HG03565 (cell line): ENCODE measurements around the gene KCTD12.

Experiments
- ATAC-seq: cut with Tn5 transposase; IDR thresholded peaks from one replicate; pipeline ENCODE4 v1.9.1; 2021; ENCODE audit warnings: mild to moderate bottlenecking, moderate library complexity; ENCODE audit not compliant: unreplicated experiment

KCTD12 gene

DNA sequence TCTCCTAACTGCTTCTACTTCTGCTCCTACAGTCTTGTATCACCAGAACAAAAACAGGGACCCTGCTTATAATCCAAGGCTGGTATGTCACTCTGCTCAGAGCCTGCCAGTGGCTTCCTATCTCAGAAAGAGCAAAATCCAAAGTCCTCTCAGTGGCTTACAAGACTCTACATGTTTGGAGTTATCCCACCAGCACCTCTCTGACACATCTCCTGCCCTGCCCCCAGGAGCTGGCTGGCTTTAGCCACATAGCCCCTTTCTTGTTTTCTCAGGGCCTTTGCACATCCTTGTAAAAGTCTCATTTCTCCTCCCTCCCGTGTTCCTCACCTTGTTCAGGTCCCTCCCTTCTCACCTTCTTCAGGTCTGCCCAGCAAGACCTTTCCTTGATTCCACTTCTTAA is 2.2 kb upstream of the KCTD12 start:
- ATAC-seq = no peak

DNA sequence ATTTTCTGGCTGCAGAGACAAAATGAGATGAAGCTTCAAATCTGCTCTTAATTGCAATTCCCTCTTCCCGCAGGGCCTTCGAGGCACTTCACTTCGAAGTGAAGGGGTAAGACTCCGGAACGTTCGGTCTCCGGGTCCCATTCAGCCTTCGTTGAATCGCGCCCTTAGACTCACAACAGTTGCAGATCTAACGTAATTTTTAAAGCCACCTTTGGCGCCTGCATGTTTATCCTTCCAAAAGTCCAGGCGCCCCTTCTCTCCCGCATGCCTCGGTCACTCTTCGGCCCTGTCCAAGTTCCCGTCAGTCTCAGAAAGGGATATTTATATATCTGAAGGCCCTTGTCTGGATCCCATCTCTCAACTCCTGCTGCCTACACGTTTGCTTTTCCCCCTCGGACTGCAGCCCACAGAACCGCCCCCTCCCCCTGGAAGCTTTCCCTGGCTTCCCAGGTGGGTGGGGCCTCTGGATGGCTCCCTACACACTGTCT is 915 bp upstream of the KCTD12 start:
- no peak for ATAC-seq

DNA sequence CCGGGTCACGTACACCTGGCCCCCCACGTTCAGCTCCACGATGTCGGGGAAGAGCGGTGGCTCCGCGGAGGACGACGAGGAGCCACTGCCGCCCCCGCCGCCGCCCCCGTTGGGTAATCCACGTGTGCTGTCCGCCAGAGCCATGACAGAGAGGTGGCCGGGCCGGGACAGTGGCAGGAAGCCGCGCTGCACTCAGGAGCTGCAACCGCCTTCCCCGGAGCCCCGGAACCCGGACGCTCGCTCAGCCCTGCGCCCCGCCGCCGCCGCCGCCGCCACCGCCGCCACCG is 257 bp downstream of the KCTD12 start:
- no peak for ATAC-seq

DNA sequence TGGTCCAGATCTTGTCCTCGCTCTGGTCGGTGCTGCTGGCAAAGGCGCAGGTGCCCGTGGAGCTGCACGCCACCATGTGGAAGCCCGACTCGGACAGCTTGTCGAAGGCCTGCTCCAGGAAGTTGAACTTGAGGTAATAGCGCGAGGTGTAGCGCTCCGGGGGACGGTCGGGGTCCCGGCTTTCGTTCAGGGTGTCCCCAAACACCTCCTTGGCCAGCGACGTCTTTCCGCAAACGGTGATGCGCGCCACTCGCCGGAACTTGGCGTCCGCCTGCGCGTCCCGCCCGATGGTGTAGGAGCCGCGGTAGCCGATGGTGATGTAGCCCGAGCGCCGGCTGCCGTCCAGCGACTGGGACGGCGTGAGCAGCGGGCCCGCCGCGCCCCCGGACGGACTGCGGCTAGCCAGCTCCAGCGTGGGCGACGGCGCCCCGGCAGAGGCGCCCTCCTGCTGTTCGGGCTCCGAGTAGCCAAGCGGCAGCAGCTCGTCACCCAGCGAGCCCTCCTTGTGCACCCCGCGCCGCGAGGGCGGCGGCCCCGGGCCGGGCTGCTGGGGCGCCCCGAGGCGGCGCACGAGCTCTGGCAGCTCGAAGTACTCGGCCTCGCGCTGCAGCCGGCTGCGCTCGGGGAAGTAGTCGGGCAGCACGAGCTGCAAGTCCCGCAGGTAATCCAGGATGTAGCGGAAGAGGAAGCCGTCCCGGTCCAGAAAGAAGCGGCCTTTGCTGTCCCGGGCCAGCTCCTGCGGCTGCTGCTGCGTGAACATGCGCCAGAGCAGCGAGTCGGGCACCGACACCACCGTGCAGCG is 801 bp downstream of the KCTD12 start:
- ATAC-seq = peak; percentile 30

DNA sequence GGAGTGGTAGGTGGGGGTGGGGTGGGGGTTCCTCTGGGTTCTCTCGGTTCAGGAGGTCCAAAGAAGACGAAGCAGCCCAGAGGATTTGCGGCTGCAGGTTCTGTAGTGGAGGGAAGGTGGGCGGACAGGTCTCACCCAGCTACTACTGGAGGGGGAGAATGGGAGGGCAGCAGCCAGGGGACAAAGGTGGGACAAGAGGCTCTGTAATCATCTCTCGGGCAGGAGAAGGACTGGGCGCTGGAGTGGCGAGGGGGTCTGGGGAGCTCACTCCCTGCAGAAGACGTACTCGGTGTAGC is 1.4 kb downstream of the KCTD12 start:
- ATAC-seq = no peak

DNA sequence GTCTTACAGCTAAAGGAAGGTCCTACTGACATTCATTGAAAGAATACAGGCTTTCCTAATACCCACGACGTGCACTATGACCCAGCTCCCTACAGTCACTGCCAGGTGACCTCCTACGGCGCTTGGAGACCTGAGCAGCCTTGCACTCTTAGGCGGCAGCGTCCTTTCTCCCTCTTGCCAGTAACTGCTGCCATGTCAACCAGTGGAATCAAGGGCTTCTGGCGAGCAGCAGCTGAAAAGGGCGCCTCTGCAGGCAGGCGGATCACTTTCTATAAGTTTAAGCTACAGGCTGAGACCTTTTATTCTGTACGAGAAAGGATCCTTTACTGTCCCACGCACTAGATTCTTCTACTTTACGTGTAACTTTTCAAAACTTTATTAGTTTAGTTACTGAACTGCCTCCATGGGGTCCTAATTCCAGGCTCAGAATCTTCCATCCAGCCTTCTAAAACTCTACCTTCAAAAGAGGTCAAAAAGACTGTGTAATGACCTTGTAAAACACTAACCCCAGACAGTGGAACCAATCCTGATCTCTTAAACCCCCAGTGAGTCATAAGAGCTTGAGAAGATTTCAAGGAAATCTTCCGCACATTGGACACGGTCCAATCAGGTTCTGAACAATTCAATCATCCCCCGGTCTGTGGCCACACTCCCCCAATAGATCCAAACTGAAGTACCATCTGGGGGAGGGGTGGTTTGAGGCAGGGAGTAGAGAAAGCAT is 1.9 kb downstream of the KCTD12 start:
- ATAC-seq = peak; percentile 17

DNA sequence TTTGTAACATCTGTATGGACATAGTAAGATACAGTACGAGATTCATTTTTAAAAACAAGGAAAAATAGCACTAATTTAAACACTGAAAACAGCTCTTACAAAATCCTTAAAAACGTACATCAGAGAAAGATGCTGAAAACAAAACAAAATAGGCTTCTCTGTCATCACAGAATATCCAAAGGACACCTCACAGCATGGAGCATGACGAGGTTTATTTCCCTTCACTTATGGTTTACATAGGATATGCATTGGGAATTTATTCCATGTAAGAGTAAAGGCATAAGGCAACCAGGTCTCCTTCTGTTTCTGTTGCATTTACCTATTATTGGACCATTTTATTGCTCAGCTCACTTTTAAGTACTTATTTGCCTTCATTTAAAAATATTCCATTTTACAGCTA is 3.0 kb downstream of the KCTD12 start:
- ATAC-seq = no peak

DNA sequence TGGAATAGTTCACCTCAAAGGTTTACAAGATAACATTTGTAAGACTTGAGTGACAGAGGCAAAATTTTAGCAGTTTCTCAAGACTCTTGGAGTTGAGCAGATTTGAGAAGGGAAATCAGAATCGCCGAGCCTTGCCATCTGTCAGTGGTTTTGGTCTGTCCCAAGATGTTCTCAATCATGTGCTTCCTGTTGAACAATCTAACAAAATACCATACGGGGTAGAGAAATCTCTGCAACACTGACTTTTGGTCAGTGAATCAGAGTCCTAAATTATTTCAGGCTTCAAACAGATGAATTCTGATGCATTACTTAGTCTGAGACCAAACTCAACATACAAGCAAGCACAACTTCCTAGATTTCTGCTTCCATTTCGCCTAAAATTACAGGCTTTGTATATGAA is 3.8 kb downstream of the KCTD12 start:
- ATAC-seq = no peak

DNA sequence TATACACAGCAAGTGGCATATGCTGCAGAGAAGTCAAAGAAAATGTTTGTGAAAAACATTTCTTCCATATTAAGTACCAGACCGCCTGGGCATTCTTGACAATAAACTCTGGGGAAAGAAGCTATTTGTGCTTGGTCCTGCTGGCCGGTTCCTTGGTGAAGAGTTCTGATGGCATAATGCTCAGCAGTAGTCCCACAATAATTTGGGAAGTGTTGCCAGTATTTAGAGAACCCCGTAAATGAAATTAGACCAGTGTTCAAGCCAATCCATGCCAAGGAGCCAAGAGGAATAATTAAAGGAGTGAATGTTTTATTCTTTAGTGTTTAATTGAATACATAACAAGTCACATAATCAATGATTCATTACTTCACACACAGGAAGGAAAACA is 6.3 kb downstream of the KCTD12 start:
- ATAC-seq = peak; percentile 14

DNA sequence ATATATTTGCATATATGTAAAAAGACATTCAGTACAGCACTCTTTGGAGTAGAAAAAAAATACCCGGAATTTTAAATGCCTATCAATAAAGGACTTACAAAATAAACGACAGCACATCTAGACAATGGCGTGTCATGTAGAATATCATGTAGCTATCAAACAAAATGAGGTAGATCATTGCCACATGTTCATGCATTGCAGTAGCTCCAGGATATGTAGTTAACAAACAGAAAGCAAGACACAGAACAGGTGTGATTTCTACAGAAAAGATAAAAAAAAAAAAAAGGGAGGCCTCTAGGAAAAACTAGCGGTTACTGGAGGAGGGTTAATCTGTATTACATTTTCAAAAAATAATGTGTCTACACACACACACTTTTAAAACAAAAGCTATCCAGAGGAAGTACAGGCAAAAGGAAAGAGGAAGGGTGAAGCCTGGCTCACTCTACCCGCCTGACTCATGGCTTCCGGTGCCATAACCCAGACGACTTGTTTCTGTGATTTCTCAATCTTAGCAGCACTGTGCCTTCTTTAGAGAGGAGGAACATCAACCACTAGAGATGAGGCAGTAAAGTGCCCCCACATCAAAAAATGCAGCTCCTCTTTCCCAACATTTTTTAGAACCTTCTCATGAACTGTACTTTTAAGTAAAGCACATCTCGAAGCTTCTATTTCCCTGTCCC is 6.9 kb downstream of the KCTD12 start:
- ATAC-seq = peak; percentile 87

DNA sequence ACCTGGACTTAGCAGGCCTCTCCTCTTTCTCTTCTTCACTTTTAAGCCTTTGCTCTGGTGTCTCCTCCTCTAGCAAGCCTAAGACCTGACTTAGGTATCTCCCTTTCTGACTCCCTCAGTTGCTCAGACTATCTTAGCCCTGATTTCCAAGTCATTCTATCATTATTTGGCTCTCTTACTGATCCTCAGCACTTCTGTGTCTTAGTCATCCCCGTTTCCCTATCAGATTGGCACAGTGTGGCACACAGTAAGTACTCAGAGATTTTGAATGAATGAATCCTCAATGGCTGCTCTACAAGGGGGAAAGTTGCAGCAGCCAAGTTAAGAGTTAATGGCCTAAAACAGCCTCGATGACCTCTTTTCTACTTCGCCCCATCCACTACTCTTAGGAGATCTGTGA is 8.2 kb downstream of the KCTD12 start:
- ATAC-seq = no peak

DNA sequence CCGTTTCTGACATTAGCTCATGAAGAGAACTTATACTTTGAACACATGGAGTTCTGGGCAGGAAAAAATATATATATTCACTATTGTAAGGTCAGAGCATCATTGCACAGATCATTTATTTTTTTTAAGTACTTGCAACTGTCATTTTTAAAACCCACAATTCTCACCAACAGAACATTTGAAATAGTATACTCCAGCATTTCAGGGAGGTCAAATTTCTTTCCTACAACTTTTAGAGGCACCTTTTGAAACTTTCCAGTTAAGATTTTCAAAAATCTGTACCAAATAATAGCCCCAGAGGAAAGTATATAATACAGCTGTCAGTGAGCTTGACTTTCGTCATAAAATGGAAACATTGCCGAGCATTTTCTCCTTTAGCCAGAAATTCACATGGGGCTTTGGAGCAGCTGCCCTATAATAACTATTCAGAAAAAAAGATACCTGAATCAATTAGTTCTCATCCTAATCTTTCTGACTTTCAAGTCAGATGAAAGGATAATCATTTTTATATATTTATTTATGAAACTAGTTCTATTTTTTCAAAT is 10.9 kb downstream of the KCTD12 start:
- no peak for ATAC-seq

DNA sequence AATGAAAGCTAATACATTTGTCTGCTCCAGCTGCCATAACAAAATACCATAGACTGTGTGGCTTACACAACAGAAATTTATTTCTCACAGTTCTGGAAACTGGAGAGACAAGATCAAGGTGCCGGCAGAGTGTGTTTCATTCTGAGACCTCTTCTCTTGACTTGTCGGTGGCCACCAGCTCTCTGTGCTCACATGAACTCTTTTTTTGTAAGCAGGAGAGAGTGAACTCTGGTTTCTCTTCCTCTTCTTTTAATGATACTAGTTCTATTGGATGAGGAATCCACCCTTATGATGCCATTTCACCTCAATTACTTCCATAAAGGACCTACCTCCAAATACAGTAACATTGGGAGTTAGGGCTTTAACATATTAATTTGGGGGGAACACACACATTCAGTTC is 11.7 kb downstream of the KCTD12 start:
- peak; percentile 82 for ATAC-seq

DNA sequence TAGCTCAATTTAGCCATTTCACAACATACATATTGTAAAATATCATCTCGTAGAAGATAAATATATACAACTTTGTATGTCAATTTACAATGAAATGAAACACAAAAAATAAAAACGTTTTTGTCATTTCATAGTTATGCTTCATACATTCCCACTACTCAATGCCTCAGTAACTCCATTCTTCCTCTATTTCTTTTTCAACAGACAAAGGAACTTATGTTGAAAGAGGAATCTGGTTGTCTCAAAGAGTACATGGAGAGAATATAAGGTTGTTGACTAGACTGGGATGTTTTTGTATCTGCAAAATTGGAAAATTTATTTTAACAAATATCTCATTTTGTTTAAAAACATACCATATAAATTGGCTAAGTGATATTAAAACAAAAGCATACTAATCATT is 12.8 kb downstream of the KCTD12 start:
- ATAC-seq = no peak

DNA sequence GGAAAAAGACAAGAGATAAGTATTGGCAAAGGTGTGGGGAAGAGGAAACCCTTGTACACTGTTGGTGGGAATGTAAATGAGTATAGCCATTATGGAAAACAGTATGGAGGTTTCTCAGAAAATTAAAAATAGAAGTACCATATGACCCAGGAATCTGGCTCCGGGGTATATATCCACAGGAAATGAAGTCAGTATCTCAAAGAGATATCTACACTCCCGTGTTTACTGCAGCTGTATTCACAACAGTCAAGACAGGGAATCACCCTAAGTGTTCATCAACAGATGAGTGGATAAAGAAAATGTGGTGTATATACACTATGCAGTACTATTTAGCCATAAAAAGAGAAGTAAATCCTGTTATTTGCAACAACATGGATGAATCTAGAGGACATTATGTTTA is 13.5 kb downstream of the KCTD12 start:
- no peak for ATAC-seq

DNA sequence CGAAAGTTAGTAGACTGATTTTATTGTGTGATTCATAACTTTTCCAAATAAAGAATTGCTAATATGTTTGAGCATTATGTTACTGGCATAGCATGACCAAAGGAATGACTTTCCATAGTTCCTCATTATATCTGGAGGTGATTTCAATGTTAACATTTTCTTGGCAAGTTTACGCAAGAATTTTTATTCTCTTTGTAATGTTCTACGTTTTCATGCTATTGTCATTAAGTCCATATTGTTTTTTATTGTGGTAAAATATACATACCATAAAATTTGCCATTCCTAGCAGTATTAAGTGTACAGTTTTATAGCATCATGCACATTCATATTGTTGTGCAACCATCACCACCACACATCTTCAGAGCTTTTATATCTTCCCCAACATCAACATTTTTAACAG is 14.8 kb downstream of the KCTD12 start:
- ATAC-seq = no peak

DNA sequence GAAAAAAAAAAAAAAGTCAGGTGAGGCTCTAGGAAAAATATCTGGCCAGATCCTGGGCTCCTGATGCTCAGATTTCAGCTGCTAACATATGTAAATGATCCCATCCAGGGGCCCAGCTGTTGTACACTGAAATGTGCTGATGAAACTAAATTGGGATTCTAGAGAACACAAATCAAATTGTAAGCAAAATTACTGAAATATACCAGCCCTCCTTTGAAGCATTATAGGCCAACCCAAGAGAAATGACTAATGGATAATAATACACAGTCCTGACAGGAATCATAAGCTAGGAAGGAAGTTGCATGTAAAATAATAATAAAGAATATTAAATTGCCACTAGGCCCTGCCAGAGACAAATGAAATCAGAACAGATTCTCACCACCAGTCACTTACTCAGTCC is 17.8 kb downstream of the KCTD12 start:
- no peak for ATAC-seq

DNA sequence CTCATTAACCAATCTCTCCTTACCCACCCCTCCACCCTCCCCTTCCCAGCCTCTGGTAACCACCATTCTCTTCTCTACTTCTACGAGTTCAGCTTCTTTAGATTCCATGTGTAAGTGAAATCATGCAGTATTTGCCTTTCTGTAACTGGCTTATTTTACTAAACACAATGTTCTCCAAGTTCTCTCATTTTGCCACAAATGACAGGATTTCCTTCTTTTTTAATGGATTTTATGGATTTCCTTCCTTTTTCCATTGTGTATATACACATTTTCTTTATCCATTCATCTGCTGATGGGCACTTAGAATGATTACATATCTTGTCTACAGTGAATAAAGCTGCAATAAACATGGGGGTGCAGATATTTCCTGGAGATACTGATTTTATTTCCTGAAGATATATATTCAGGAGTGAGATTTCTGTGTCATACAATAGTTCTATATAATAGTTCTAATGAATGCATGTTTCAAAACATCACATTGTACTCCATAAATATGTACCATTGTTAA is 20.2 kb downstream of the KCTD12 start:
- no peak for ATAC-seq

DNA sequence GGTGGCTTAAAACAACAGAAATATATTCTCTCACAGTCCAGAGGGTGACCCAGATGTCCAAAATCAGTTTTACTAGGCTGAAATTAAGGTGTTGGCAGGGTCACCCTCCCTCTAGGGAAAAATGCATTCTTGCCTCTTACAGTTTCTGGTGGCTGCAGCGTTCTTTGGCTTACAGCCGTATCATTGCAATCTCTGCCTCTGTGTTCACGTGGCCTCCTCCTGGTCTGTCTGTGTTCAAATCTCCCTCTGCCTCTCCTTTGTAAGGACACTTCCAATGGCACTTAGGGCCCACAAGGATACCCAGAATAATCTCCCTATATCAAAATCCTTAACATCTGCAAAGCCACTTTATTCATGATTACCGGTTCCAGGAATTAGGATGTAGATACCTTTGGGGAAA is 21.1 kb downstream of the KCTD12 start:
- ATAC-seq = no peak

DNA sequence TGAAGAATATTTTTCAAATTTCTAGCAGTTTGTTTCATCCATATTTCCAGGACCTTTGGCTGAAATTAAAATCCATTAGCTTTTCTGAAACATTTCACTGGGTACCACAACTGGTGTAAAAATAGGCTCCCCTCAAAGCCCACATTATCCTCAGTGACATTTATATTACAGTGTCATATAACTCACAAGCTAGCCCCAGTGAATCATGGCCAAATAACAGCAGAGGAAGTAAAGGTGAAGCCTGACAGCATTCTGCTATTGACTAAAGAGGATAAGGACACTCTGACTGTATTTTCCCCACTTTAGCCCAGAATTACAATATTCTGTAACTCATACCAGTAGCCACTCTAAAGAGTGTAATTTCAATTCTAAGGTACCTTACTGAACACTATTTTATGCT is 21.9 kb downstream of the KCTD12 start:
- ATAC-seq = no peak

DNA sequence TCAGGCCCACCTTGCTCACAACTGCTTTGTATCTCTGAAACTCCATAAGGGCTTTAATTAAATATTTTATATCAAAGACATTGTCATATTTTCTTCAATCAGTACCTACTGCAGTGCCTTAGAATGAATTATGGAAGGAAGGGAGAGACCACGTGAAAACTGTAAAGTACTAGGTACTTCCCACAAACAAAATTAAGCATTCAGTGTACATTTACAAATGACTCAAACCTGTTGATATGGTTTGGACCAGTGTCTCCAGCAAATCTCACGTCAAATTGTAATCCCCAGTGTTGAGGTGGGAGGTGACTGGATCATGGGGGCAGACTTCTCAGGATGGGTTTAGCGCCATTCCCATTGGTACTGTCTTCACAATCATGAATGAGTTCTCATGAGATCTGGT is 23.2 kb downstream of the KCTD12 start:
- ATAC-seq = no peak

DNA sequence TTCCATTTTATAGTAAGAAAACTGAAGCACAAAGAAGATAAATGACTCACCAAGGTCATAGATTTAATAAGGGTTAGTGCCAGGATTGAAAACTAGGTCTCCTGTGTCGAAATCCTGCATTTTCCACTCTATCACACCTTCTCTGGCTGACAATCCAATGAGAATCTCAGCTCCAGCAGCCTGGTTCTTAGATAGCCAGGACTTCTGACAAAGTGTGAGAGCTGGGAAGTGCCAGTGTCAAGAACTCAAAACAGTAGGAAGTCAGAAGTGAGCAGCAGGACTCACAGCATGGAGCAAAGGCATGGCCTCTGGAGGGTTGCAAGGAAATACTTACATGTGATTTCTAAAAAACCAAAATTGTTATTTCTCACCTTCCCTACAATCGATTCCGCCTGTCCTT is 24.3 kb downstream of the KCTD12 start:
- no peak for ATAC-seq
